Measurements from ENCODE around the gene PACRG. TPM values are rescaled to one million over a fixed set of nuclear protein-coding genes. Genes with fewer than 3 reads are reported as not detected.

The PACRG gene
- total RNA-seq, 1 experiment from 2014 or later = 0.26 TPM

DNA sequence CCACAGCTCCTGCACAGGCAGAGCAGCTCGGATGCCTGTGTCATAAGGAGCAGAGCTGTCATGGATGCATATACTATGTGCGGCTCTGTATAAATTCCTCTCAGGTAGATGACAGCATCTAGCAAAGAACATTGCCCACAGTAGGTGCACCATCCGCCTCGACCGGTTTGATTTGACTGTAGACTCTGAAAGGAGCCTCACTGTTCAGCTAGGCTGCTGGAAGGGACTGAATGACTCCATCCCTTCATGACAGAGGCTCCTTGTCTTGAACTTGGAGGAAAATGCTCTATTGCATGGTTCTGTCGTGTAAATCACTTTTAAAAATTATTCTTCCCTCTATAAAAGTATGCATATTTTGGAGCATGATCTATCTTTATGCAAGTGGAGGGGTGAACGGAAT, 557.9 kb downstream of the PACRG start:
- H3K27ac ChIP-seq (ENCODE audit: insufficient read length, low read depth, low read length) = no peak overlapping the region
- H4K20me1 ChIP-seq (ENCODE audit: control insufficient read depth, insufficient read depth, insufficient read length) = no peaks in the 10 kb centered on the region
- H3K9me3 ChIP-seq (ENCODE audit: control insufficient read depth, low read depth, low read length) = no peaks in the 10 kb centered on the region
- no CpG with 5 or more reads among the region's 7 CpGs for WGBS (ENCODE audit: extremely low coverage, insufficient read length, low lambda C conversion rate)
- H2AK5ac ChIP-seq (ENCODE audit: insufficient read length, low read length) = no peak overlapping the region
- H3K79me1 ChIP-seq (ENCODE audit: insufficient read depth, low read depth, low read length, poor library complexity, severe bottlenecking) = no peaks in the 10 kb centered on the region
- H2BK5ac ChIP-seq (ENCODE audit: insufficient read length, low read length) = no peak overlapping the region
- no peaks in the 10 kb centered on the region for H3K36me3 Mint-ChIP-seq (ENCODE audit: insufficient read depth in 1 of 3, low read depth in 3 of 3)
- H4K8ac ChIP-seq (replicated peaks; ENCODE audit: insufficient read length, low read depth, low read length) = no peak overlapping the region
- no peak overlapping the region for H3K18ac ChIP-seq (ENCODE audit: insufficient read length, low read depth, low read length)
- no peak overlapping the region for H3K4me3 Mint-ChIP-seq
- no peak overlapping the region for H3K56ac ChIP-seq (ENCODE audit: insufficient read length, low read depth, low read length)
- no peak overlapping the region for H2BK120ac ChIP-seq (ENCODE audit: low read depth, low read length, poor library complexity, severe bottlenecking)
- no peak overlapping the region for H3K14ac ChIP-seq (ENCODE audit: insufficient read depth, low read length)
- peaks cover 3% of the 10 kb centered on the region in 2 experiments; a peak in 3 of 4 replicates for H3K4me1 Mint-ChIP-seq
- no peak overlapping the region for H4K5ac ChIP-seq (ENCODE audit: insufficient read length, low read depth, low read length)
- TF ChIP-seq, protein P1, sequence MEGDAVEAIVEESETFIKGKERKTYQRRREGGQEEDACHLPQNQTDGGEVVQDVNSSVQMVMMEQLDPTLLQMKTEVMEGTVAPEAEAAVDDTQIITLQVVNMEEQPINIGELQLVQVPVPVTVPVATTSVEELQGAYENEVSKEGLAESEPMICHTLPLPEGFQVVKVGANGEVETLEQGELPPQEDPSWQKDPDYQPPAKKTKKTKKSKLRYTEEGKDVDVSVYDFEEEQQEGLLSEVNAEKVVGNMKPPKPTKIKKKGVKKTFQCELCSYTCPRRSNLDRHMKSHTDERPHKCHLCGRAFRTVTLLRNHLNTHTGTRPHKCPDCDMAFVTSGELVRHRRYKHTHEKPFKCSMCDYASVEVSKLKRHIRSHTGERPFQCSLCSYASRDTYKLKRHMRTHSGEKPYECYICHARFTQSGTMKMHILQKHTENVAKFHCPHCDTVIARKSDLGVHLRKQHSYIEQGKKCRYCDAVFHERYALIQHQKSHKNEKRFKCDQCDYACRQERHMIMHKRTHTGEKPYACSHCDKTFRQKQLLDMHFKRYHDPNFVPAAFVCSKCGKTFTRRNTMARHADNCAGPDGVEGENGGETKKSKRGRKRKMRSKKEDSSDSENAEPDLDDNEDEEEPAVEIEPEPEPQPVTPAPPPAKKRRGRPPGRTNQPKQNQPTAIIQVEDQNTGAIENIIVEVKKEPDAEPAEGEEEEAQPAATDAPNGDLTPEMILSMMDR (conservative IDR thresholded peaks at IDR 0.05) = no peak
- no peaks in the 10 kb centered on the region for H3K9me3 Mint-ChIP-seq
- no peak overlapping the region for H3K9ac ChIP-seq (ENCODE audit: extremely low read depth, insufficient read length, low read length)
- H3K4me2 ChIP-seq (ENCODE audit: insufficient read depth, insufficient read length, low read length) = no peak overlapping the region
- H3K23me2 ChIP-seq (ENCODE audit: insufficient read length, low read depth, low read length, poor library complexity, severe bottlenecking) = no peaks in the 10 kb centered on the region
- no peak overlapping the region for H2BK12ac ChIP-seq (ENCODE audit: insufficient read length, low read depth, low read length)
- no peak overlapping the region for H2AFZ ChIP-seq (ENCODE audit: low read length)
- H2BK15ac ChIP-seq (ENCODE audit: low read depth, low read length) = no peak overlapping the region
- no peak overlapping the region for H3K23ac ChIP-seq (ENCODE audit: insufficient read length, low read depth, low read length)
- no peaks in the 10 kb centered on the region; the same call in 1 of the 2 replicates for H3K4me1 ChIP-seq (ENCODE audit: insufficient read depth, low read length)
- H3K27me3 ChIP-seq (ENCODE audit: insufficient read depth, low read length) = no peaks in the 10 kb centered on the region
- H3K27ac Mint-ChIP-seq = no peak overlapping the region
- no peak for DNase-seq
- no peak overlapping the region for H2BK20ac ChIP-seq (ENCODE audit: low read depth, low read length, poor library complexity, severe bottlenecking)
- no peak overlapping the region for H3T11ph ChIP-seq (ENCODE audit: low read length)
- no peak overlapping the region for H3K4ac ChIP-seq (ENCODE audit: low read depth, low read length)
- no peaks in the 10 kb centered on the region for H3K27me3 Mint-ChIP-seq (ENCODE audit: low read depth)
- no peaks in the 10 kb centered on the region for H3K79me2 ChIP-seq (ENCODE audit: insufficient read depth, low read length)
- H4K91ac ChIP-seq (ENCODE audit: insufficient read length, low read depth, low read length) = no peak overlapping the region
